Measurements from ENCODE around the gene AATK.

Gene AATK

DNA sequence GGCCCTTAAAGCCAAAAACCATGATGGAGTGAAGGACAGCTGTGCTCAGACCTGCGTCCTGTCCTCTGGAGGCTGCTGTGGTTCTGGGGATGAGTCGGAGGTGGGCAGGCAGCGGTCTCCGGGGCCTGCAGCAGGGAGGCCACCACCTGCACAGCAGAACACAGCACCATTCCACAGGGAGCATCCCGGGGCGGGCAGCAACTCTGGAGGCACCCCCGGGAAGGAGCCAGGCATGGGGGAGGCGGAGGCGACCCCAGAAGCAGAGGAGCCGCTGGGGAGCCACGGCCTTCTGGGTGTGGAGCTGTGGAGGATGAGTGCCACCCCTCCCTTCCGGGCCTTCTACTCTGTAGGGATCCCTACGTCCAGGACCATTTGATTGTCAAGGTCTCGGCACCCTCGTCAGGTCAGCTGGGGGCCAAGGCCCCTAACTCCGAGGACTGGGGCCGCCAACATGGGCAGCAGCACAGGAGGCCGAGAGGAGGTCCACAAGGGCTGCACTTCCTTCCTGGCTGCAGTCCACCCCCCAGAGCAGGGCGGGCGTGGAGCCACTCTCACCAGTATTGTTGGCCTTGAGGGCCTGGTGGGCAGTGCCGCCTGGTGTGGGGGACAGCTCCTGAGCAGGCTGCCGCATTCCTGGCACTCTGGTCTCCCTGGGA, 32.9 kb upstream of the AATK start:
- DNase-seq (no peak), ATAC-seq (no peak)
- Mint-ChIP-seq H3K9me3 (no peaks in the 10 kb centered on the region), H3K27me3 (no peaks in the 10 kb centered on the region), H3K27ac (no peak overlapping the region), H3K4me3 (no peak overlapping the region), H3K4me1 (no peaks in the 10 kb centered on the region)

GRCh38 chr17:81197831-81198490, 31.9 kb upstream of the AATK start:
- no peaks in the 10 kb centered on the region for H3K27me3 Mint-ChIP-seq
- no peak overlapping the region for H3K27ac Mint-ChIP-seq
- DNase-seq (no peak), ATAC-seq (no peak)
- no peaks in the 10 kb centered on the region for H3K4me1 Mint-ChIP-seq
- H3K4me3 Mint-ChIP-seq, result no peak overlapping the region
- no peaks in the 10 kb centered on the region for H3K9me3 Mint-ChIP-seq

GRCh38 chr17:81197409-81197795, 31.4 kb upstream of the AATK start:
- Mint-ChIP-seq H3K4me3 (no peak overlapping the region), H3K9me3 (no peaks in the 10 kb centered on the region), H3K27ac (no peak overlapping the region), H3K27me3 (no peaks in the 10 kb centered on the region), H3K4me1 (no peaks in the 10 kb centered on the region)
- DNase-seq (no peak), ATAC-seq (peak; percentile 52)

DNA sequence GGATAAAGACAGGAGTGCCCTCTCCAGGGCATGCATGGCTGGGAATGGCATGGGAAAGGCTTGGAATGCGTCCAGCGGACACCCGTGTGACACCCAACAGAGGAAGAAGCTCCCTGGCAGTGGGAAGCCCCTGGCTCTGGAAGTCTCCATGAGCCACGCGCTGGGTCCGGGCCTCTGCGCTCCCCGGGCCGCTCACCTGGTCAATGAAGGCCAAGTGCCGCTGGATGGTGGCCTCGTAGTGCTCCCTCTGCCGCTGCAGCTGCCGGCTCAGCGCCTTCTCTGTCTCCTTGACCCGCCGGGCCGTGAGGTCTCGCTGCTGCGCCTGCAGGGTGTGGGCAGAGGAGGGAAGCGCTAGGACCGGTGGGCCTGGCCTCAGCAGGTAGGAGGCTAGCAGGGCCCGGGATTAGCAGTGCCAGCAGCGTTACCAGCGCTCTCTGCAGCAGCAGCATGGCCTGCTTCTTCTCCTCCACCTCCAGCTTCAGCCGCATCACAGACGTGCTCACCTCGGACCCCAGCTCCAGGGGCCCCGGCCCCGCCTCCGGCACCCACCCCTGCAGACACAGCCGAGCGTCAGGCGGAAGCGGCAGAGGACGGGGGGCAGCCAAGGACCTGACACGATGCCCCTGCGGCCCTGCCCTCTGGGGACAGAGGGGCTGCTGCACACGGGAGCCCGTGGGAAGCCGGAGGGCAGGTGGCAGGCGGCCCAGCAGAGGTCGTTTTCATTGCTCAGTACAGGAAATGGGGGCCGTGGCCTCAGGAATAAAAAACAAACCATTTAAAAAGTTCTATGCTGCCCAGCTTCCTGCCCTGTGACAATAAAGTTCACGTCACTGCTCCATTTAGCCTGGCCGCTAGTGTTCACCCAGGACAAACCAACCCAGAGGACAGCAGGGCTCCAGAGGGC, 30.7 kb upstream of the AATK start:
- DNase-seq, result no peak
- Mint-ChIP-seq H3K4me1 (no peaks in the 10 kb centered on the region), H3K27me3 (no peaks in the 10 kb centered on the region), H3K4me3 (no peak overlapping the region), H3K27ac (no peak overlapping the region), H3K9me3 (no peaks in the 10 kb centered on the region)
- no peak for ATAC-seq

- DNase-seq (no peak), ATAC-seq (no peak)
- H3K4me1 Mint-ChIP-seq, result no peaks in the 10 kb centered on the region
- no peak overlapping the region for H3K4me3 Mint-ChIP-seq
- no peaks in the 10 kb centered on the region for H3K9me3 Mint-ChIP-seq
- H3K27ac Mint-ChIP-seq, result no peak overlapping the region
- H3K27me3 Mint-ChIP-seq, result no peaks in the 10 kb centered on the region
Observed at GRCh38 chr17:81195941-81196495, 30.0 kb upstream of the AATK start.

DNA sequence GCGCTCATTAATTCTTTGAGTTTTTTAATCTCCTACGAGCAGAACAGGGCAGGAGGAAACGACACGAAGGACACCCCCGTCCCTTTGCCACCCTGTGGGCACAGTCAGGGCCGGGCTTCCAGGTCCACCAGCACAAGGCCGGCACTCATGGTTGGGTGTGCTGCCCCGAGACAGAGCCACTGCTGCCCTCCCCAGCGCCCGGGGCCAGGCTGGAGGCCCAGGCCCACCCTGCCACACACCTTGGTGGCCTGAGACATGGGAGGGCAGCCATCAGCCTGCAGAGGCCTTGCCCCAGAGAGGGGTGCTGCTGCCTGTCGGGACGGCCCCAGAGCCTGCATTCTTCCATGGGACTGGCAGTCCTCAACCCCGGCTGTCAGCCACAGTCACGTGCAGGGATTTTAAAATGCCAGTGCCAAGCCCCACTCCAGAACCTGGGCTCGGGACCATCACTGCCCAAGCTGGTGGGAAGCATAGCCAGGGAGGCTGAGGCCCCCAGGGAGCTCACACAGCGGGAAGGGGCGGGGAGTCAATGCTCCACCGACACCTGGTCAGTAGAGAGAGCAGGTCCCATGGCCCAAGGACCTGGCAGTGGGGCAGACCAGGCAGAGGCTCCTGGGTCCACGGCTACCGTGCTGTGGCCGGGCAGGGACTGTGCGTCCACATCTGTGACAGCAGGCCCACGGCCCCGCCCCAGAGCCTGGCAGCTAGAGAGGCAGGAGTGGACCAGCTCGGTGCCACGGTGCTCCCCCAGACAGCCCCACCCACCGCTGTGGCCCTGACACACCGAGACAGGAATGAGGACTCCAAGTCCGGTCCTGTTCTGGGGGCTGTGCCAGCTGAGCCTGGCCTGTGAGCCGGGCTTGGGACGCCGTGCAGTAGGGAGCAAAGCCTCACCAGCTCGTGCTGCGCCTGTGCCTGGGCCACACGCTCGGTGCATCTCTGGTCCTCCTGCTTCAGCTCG, 29.2 kb upstream of the AATK start:
- Mint-ChIP-seq H3K9me3 (no peaks in the 10 kb centered on the region), H3K27me3 (no peaks in the 10 kb centered on the region), H3K4me1 (no peaks in the 10 kb centered on the region), H3K4me3 (no peak overlapping the region), H3K27ac (peak overlapping the region in 1 of 2 donors; percentile 54)
- no peak for ATAC-seq
- DNase-seq, result no peak

DNA sequence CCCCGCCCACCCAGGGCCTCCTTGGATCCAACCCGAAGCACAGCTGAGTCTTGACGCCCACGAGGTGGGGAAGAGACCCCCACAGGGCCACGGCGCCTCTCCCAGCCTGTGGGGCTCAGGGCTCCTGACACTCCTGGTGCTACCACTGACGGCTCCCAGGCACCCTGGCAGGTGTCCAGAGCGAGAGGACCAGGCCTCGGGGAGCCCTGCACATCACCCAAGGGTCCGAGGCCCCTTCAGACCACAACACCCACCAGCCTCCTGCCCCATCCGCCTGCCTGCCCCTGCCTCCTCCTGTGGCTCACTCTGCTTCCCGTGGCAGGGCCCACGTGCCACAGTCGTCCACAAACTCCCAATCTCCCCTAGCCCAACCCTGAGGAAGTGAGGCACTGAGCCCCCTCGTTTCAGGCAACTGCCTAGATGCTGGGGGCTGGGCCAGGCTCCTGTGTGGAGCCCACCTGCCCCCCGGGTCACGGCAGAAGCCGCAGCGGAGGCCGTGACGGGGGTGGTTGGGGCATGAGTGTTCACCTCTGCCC, 28.3 kb upstream of the AATK start:
- no peak overlapping the region for H3K4me3 Mint-ChIP-seq
- H3K9me3 Mint-ChIP-seq, result no peaks in the 10 kb centered on the region
- no peaks in the 10 kb centered on the region for H3K4me1 Mint-ChIP-seq
- H3K27me3 Mint-ChIP-seq, result no peaks in the 10 kb centered on the region
- DNase-seq (no peak), ATAC-seq (no peak)
- H3K27ac Mint-ChIP-seq, result no peak overlapping the region

DNA sequence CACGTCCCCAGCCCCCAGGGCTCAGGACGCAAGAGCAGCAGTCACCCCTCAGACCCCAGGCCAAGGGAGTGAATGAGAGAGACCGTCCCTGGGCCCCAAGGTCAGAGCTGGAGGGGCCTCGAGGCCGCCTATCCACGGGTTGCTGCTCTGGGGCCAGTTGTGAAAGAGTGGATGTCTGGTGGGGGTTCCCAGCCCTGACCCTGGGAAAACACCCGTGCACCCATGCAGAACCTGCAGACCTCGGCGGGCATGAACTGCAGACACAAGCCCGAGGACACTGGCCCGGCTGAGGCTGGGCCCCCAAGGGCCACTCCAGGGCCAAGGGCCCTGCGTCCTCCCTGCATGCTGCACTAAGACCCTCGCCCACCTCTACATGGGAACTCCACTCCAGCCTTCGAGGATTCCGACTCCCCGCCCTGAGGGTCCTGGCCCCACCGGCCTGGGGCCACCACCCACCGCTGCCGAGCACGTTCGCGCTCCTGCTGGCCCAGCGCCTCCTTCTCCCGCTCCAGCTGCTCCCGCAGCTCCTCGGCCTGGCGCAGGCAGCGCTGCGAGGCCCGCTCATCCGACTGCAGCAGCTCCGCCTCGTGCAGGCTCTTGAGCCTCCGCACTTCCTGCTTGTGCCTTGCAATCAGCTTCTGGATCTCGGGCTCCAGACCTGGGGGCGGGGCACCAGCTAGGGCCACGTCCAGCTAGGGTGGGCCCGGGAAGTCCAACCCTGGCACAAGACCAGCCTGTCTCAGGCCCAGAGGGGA, 27.6 kb upstream of the AATK start:
- H3K9me3 Mint-ChIP-seq, result no peaks in the 10 kb centered on the region
- no peak overlapping the region for H3K4me3 Mint-ChIP-seq
- H3K4me1 Mint-ChIP-seq, result no peaks in the 10 kb centered on the region
- no peak for ATAC-seq
- DNase-seq, result no peak
- H3K27ac Mint-ChIP-seq, result no peak overlapping the region
- no peaks in the 10 kb centered on the region for H3K27me3 Mint-ChIP-seq

GRCh38 chr17:81193051-81193410, 27.0 kb upstream of the AATK start:
- ATAC-seq (no peak), DNase-seq (no peak)
- H3K9me3 Mint-ChIP-seq, result no peaks in the 10 kb centered on the region
- no peak overlapping the region for H3K27ac Mint-ChIP-seq
- no peaks in the 10 kb centered on the region for H3K27me3 Mint-ChIP-seq
- no peak overlapping the region for H3K4me3 Mint-ChIP-seq
- no peaks in the 10 kb centered on the region for H3K4me1 Mint-ChIP-seq

DNA sequence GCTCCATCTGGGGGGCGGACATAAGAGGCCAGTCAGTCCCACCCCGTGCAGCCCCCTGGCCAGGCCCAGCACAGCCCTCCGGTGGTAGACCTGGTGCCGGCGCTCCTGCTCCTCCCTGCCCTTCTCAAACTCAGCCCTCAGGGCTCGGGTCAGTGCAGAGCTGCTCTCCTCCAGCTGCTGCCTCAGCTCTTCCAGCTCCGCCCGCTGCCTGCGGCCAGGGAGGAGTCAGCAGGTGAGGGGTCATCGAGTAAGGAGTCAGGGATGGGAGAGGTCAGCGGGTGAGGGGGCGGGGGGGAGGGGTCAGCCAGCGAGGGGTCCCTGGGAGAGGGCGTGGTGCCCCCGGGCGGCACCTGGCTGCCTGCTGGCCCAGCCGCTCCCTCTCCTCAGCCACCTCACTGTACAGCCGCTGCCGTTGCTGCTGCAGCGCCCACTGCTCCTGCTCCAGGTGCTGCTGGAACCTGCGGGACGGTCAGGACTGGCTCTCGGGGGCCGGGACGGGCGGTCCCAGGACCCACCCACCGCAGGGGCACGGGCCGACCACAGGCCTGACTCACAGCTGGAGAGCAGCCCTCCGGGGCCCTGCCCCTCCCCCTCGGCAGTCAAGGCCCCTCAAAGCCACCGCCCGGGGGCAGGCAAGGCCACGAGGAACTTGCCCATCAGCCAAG, 26.5 kb upstream of the AATK start:
- no peak overlapping the region for H3K4me3 Mint-ChIP-seq
- DNase-seq (no peak), ATAC-seq (no peak)
- H3K9me3 Mint-ChIP-seq, result no peaks in the 10 kb centered on the region
- H3K27ac Mint-ChIP-seq, result no peak overlapping the region
- H3K27me3 Mint-ChIP-seq, result no peaks in the 10 kb centered on the region
- H3K4me1 Mint-ChIP-seq, result no peaks in the 10 kb centered on the region

DNA sequence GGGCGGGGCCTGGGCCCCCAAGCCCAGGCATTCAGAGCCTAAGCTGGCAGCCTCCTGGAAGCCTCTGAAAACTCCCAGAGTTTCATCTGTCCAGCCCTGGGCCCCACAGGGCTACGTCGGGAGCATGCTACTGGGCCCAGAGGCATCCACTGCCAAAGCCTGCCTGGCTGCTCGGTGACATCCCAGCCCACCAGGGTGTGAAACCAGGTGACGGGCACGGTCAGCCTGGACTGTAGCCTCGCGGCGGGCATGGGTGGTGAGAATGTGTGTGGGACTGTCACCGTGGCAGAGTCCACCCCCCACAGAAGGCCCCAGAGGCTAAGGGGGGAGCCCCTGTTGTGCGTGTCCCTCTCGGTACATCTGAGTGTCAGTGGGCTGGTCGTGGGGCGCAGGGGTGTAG, 25.6 kb upstream of the AATK start:
- Mint-ChIP-seq H3K27ac (no peak overlapping the region), H3K27me3 (no peaks in the 10 kb centered on the region), H3K4me3 (no peak overlapping the region), H3K9me3 (no peaks in the 10 kb centered on the region), H3K4me1 (no peaks in the 10 kb centered on the region)
- ATAC-seq (no peak), DNase-seq (no peak)

DNA sequence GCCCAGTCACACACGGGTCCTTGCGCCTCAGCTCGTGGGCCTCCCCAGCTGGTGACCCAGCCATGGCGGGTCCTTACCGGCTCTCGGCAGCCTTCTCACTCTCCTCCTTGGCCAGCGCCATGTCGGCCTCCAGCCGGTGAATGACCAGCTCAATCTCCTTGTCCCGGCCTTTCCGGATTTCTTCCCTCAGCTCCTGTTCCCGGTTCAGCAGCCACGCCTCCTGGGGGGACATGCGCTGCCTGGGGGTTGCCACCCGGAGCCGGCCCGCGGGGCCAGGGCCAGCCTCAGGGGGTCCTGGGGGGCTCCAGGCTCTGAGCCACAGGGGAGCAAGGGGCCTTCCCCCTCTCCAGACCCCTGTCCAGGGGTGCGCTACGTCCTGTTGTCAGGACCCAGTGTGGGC, 25.1 kb upstream of the AATK start:
- DNase-seq (no peak), ATAC-seq (no peak)
- Mint-ChIP-seq H3K27me3 (no peaks in the 10 kb centered on the region), H3K4me1 (no peaks in the 10 kb centered on the region), H3K4me3 (no peak overlapping the region), H3K27ac (no peak overlapping the region), H3K9me3 (no peaks in the 10 kb centered on the region)

GRCh38 chr17:81190591-81190990, 24.6 kb upstream of the AATK start:
- H3K27ac Mint-ChIP-seq, result peak overlapping the region in 1 of 2 donors; percentile 74
- no peaks in the 10 kb centered on the region for H3K27me3 Mint-ChIP-seq
- H3K9me3 Mint-ChIP-seq, result no peaks in the 10 kb centered on the region
- H3K4me3 Mint-ChIP-seq, result no peak overlapping the region
- no peak for DNase-seq
- no peak for ATAC-seq
- H3K4me1 Mint-ChIP-seq, result no peaks in the 10 kb centered on the region
